SK-N-SH (cell line): ENCODE measurements around the gene GNA15. TPM values are rescaled to one million over a fixed set of nuclear protein-coding genes. Genes with fewer than 3 reads are reported as not detected.
A peak's percentile ranks its signal among the peaks of the same experiment; 100 is the strongest.

Experiments
- CTCF ChIA-PET: fragments of 300-600, 350-600 bp; formaldehyde crosslinking; extraction: SDS; loops from one replicate; lab custom pipeline; 2021; lab: Yijun Ruan, JAX
- POLR2A ChIA-PET: fragments of 350-600 bp; sonication (Branson Sonifier 250); formaldehyde crosslinking; extraction: SDS; loops from one replicate; lab custom pipeline; 2020; ENCODE audit warnings: antibody characterized with exemption, inconsistent platforms; lab: Yijun Ruan, JAX
- DNase-seq: peaks from one replicate; pipeline ENCODE4 v3.0.0; 2012
- H2AFZ ChIP-seq: fragments of 200-600 bp; sonication (generic); 2 replicates; pipeline ENCODE4 v1.8.1; 2016; ENCODE audit warnings: antibody characterized with exemption, mild to moderate bottlenecking, low read depth
- H3F3A ChIP-seq: fragments of 200-600 bp; sonication (generic); replicated peaks from 2 replicates; pipeline ENCODE3; 2016; ENCODE audit warnings: antibody characterized with exemption, mild to moderate bottlenecking; ENCODE audit not compliant: insufficient read depth
- H3K27ac ChIP-seq, 2 experiments: fragments of 200-500 bp in 1 of 2; fragments of 200-600 bp in 1 of 2; sonication (Bioruptor generic) in 1 of 2; sonication (generic), shearing (Covaris generic) in 1 of 2; 2 replicates each; pipeline versions ENCODE4 v1.5.1 to v1.6.1; 2014 to 2016; ENCODE audit warnings: low read depth in 2 of 2, inconsistent platforms in 1 of 2, low read length in 1 of 2, mild to moderate bottlenecking in 1 of 2, mixed read lengths in 1 of 2
- H3K27me3 ChIP-seq: fragments of 200-600 bp; sonication (generic), shearing (Covaris generic); 2 replicates; pipeline ENCODE4 v1.6.1; 2016; ENCODE audit warnings: mixed run types; ENCODE audit not compliant: insufficient read depth
- H3K36me3 ChIP-seq, 2 experiments: fragments of 200-500 bp in 1 of 2; fragments of 200-600 bp in 1 of 2; sonication (Bioruptor generic) in 1 of 2; sonication (generic) in 1 of 2; replicated peaks in 1 of 2; 2 replicates each; pipeline versions ENCODE3 to v1.5.1; 2014 to 2016; ENCODE audit warnings: low read length in 1 of 2, mild to moderate bottlenecking in 1 of 2; ENCODE audit not compliant: insufficient read depth in 2 of 2, control insufficient read depth in 1 of 2
- H3K4me1 ChIP-seq, 2 experiments: fragments of 200-500 bp in 1 of 2; fragments of 200-600 bp in 1 of 2; sonication (Bioruptor generic) in 1 of 2; sonication (generic), shearing (Covaris generic) in 1 of 2; 2 replicates each; pipeline versions ENCODE4 v1.5.1 to v1.6.1; 2014 to 2016; ENCODE audit warnings: low read depth in 1 of 2, low read length in 1 of 2, mixed run types in 1 of 2; ENCODE audit not compliant: insufficient read depth in 2 of 2, control insufficient read depth in 1 of 2
- H3K4me2 ChIP-seq: fragments of 200-600 bp; sonication (generic), shearing (Covaris generic); 2 replicates; pipeline ENCODE4 v1.6.1; 2017; ENCODE audit warnings: mixed run types
- H3K4me3 ChIP-seq, 2 experiments: fragments of 200-500 bp in 1 of 2; fragments of 200-600 bp in 1 of 2; sonication (Bioruptor generic) in 1 of 2; sonication (generic), shearing (Covaris generic) in 1 of 2; 2 replicates each; pipeline versions ENCODE4 v1.5.1 to v1.8.1; 2014 to 2016; ENCODE audit warnings: low read depth in 2 of 2, inconsistent platforms in 1 of 2, low read length in 1 of 2, mild to moderate bottlenecking in 1 of 2, mixed read lengths in 1 of 2, moderate library complexity in 1 of 2
- H3K79me2 ChIP-seq: fragments of 200-600 bp; sonication (generic); 2 replicates; pipeline ENCODE4 v1.8.1; 2017; ENCODE audit warnings: mild to moderate bottlenecking; ENCODE audit not compliant: insufficient read depth
- H3K9ac ChIP-seq: fragments of 200-600 bp; sonication (generic); 2 replicates; pipeline ENCODE4 v1.6.1; 2017; ENCODE audit warnings: mixed run types
- H3K9me2 ChIP-seq: fragments of 200-600 bp; sonication (generic); 2 replicates; pipeline ENCODE4 v1.6.1; 2017; ENCODE audit warnings: mixed run types
- H3K9me3 ChIP-seq: fragments of 200-600 bp; sonication (generic); 2 replicates; pipeline ENCODE4 v1.6.1; 2017; ENCODE audit warnings: mixed run types, mild to moderate bottlenecking, moderate library complexity
- H4K20me1 ChIP-seq: fragments of 200-600 bp; sonication (generic); 2 replicates; pipeline ENCODE4 v1.6.1; 2017; ENCODE audit warnings: mild to moderate bottlenecking, mixed run types; ENCODE audit not compliant: insufficient read depth
- ELF1 ChIP-seq: IDR thresholded peaks from 2 replicates; pipeline ENCODE4 v1.4.0; 2012
- EZH2phosphoT487 ChIP-seq: fragments of 200-600 bp; sonication (generic); IDR thresholded peaks from 2 replicates; pipeline ENCODE4 v1.6.1; 2017; ENCODE audit warnings: low read depth, mixed run types, mild to moderate bottlenecking, antibody characterized with exemption, moderate library complexity, borderline replicate concordance
- GATA2 ChIP-seq: sonication (generic); formaldehyde crosslinking; IDR thresholded peaks from 2 replicates; pipeline ENCODE4 v1.5.0; 2020; ENCODE audit warnings: mild to moderate bottlenecking, missing genetic modification reagents
- NRF1 ChIP-seq: IDR thresholded peaks from 2 replicates; pipeline ENCODE4 v1.6.1; 2012; ENCODE audit warnings: low read depth, mild to moderate bottlenecking, low read length
- POLR2AphosphoS5 ChIP-seq: IDR thresholded peaks from 2 replicates; pipeline ENCODE4 v1.6.1; 2012; ENCODE audit warnings: low read depth, low read length
- RAD21 ChIP-seq: IDR thresholded peaks from 2 replicates; pipeline ENCODE4 v1.6.1; 2012; ENCODE audit warnings: mild to moderate bottlenecking, low read length
- RCOR1 ChIP-seq: fragments of 150-350 bp; IDR thresholded peaks from 2 replicates; pipeline ENCODE4 v1.6.1; 2017; ENCODE audit warnings: antibody characterized with exemption, low read length
- RFX5 ChIP-seq: IDR thresholded peaks from 2 replicates; pipeline ENCODE4 v1.6.1; 2012; ENCODE audit warnings: mild to moderate bottlenecking, improper control_type of control experiment, low read length
- RXRA ChIP-seq: IDR thresholded peaks from 2 replicates; pipeline ENCODE4 v1.4.0; 2012; ENCODE audit warnings: low read depth, mild to moderate bottlenecking, borderline replicate concordance
- YY1 ChIP-seq: IDR thresholded peaks from 2 replicates; pipeline ENCODE4 v1.4.0; 2012; ENCODE audit warnings: low read depth, mild to moderate bottlenecking
- WGBS: methylation state at CpG from one replicate; pipeline ENCODE4 v1.1.6; 2017; ENCODE audit warnings: low lambda C conversion rate; 5-methylcytosine and 5-hydroxymethylcytosine counted together
- polyA plus RNA-seq, 3 experiments: library from polyadenylated mRNA; depleted of rRNA; stranded (reverse); fragments of >200 nt; gene quantifications; 2 replicates each; pipeline ENCODE4 v1.2.3, GENCODE V29; 2012
- TF ChIP-seq, protein P1 (sequence below): fragments of 150-350 bp; IDR thresholded peaks from 2 replicates; pipeline ENCODE4 v1.6.1; 2016; ENCODE audit warnings: mild to moderate bottlenecking, low read depth, low read length
- TF ChIP-seq, protein P2 (sequence below): fragments of 200-600 bp; sonication (generic); IDR thresholded peaks from 2 replicates; pipeline ENCODE4 v1.6.1; 2017; ENCODE audit warnings: antibody characterized with exemption, mild to moderate bottlenecking, moderate library complexity
- TF ChIP-seq, protein P3 (sequence below): IDR thresholded peaks from 2 replicates; pipeline ENCODE4 v1.4.0; 2012; ENCODE audit warnings: low read depth, borderline replicate concordance
- TF ChIP-seq, protein P4 (sequence below): IDR thresholded peaks from 2 replicates; pipeline ENCODE4; 2012

GNA15 gene
- polyA plus RNA-seq, 1 of the 3 experiments (the other 2 are of a cell fraction): 0.05 TPM

DNA sequence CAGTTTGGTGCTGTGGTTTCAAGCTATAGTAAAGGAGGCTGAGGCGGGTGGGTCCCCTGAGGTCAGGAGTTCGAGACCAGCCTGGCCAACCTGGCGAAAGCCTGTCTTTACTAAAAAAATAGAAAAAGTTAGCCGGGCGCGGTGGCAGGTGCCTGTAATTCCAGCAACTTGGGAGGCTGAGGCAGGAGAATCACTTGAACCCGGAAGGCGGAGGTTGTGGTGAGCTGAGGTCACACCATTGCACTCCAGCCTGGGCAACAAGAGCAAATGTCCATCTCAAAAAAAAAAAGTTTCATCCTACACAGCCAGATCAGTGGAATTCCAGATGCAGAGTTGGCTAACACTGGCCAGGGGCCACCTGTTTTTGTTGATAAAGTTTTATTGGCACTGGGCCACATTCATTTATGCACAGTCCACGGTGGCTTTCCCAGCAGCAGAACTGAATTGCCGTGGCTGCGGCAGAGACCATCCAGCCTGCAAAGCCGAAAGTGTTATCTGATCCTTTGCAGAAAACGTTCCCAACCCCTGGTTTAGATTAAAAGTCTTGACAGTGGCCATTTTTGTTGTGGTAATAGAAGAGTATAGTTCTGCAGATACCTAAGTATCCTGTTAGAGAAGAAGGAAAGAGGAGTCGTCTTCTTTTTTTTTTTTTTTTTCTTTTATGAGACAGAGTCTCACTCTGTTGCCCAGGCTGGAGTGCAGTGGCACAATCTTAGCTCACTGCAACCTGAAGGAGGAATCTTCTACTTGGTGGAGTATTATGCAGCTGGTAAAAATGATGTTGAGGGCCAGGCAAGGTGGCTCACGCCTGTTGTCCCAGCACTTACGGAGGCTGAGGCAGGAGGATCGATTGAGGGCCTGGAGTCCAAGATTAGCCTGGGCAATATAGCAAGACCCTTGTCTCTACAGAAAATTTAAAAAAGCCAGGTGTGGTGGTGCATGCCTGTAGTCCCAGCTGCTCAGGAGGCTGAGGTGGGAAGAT lies 58.6 kb downstream of the GNA15 start:
- Histone ChIP-seq H3F3A (no peaks in the 10 kb centered on the region), H3K9ac (no peak overlapping the region), H3K9me2 (no peaks in the 10 kb centered on the region), H3K27ac (no peak overlapping the region), H3K79me2 (peaks cover 37% of the 10 kb centered on the region), H3K4me2 (no peak overlapping the region), H3K4me1 (no peaks in the 10 kb centered on the region; a peak in 1 of 4 replicates), H3K27me3 (no peaks in the 10 kb centered on the region), H3K36me3 (peaks cover 5 to 18% of the 10 kb centered on the region in 2 experiments), H4K20me1 (peaks cover 15% of the 10 kb centered on the region; the same call in 1 of the 2 replicates), H3K9me3 (no peaks in the 10 kb centered on the region), H3K4me3 (no peak overlapping the region), H2AFZ (no peak overlapping the region)
- CTCF ChIA-PET: interaction anchor here (1.7 to 2.7 kb wide), 2 partner anchors 16 to 30 kb away, joined by 3 to 9 read pairs; partner anchors contain the start of gene CELF5
- peak; percentile 67 for DNase-seq
- 92% methylated on average over 17 of the region's 17 CpGs for whole genome bisulfite sequencing
- TF ChIP-seq RCOR1 (0 out of 2 replicates have a peak, but pooled peaks have one; percentile 27), GATA2 (no peak), NRF1 (no peak)
- TF ChIP-seq, protein P1, sequence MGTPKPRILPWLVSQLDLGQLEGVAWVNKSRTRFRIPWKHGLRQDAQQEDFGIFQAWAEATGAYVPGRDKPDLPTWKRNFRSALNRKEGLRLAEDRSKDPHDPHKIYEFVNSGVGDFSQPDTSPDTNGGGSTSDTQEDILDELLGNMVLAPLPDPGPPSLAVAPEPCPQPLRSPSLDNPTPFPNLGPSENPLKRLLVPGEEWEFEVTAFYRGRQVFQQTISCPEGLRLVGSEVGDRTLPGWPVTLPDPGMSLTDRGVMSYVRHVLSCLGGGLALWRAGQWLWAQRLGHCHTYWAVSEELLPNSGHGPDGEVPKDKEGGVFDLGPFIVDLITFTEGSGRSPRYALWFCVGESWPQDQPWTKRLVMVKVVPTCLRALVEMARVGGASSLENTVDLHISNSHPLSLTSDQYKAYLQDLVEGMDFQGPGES: no peak
- POLR2A ChIA-PET: no interaction called here

DNA sequence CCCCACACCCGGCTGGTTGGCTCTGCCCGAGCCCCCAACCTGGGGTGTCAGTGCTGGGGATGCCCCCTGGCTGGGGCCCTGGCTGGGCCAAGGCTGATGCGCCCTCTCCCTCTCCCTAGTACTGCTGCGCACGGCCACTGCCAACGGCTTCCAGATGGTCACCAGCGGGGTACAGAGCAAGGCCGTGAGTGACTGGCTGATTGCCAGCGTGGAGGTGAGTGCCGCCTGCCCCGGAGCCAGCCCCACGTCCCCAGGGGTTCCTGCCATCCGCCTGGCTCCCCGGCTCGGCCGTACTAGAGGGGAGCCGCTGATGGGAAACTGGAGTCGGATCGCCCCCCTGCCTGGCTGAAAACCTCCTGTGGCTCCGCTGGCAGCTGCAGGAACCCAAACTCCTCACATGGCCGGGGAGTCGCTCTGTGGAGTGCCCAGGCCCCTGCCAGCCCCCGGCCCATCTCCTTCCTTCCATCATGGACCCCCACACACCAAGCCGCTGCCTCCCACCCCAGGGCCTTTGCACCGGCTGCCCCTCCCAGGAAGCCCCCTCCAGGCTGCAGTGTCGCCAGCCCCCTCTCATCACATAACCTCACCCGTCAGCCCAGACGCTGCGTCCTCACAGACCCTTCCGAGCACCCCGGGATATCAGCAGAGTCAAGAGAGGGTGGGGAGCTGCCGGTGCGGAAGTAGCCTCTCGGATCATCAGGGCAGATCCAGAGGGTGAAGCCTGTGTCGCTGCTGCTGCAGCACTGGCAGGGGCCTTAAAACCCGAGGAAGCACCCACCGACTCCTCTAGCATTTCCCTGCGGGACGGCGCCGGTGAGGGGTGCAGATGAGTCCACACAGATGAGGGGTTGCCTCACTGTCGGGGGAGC lies 60.5 kb downstream of the GNA15 start:
- TF ChIP-seq ELF1 (no peak), RFX5 (no peak), RAD21 (no peak), EZH2phosphoT487 (no peak), RXRA (no peak), YY1 (no peak), POLR2AphosphoS5 (no peak)
- TF ChIP-seq, protein P2, sequence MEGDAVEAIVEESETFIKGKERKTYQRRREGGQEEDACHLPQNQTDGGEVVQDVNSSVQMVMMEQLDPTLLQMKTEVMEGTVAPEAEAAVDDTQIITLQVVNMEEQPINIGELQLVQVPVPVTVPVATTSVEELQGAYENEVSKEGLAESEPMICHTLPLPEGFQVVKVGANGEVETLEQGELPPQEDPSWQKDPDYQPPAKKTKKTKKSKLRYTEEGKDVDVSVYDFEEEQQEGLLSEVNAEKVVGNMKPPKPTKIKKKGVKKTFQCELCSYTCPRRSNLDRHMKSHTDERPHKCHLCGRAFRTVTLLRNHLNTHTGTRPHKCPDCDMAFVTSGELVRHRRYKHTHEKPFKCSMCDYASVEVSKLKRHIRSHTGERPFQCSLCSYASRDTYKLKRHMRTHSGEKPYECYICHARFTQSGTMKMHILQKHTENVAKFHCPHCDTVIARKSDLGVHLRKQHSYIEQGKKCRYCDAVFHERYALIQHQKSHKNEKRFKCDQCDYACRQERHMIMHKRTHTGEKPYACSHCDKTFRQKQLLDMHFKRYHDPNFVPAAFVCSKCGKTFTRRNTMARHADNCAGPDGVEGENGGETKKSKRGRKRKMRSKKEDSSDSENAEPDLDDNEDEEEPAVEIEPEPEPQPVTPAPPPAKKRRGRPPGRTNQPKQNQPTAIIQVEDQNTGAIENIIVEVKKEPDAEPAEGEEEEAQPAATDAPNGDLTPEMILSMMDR: no peak
- TF ChIP-seq, protein P3, sequence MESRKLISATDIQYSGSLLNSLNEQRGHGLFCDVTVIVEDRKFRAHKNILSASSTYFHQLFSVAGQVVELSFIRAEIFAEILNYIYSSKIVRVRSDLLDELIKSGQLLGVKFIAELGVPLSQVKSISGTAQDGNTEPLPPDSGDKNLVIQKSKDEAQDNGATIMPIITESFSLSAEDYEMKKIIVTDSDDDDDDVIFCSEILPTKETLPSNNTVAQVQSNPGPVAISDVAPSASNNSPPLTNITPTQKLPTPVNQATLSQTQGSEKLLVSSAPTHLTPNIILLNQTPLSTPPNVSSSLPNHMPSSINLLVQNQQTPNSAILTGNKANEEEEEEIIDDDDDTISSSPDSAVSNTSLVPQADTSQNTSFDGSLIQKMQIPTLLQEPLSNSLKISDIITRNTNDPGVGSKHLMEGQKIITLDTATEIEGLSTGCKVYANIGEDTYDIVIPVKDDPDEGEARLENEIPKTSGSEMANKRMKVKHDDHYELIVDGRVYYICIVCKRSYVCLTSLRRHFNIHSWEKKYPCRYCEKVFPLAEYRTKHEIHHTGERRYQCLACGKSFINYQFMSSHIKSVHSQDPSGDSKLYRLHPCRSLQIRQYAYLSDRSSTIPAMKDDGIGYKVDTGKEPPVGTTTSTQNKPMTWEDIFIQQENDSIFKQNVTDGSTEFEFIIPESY: no peak
- TF ChIP-seq, protein P4, sequence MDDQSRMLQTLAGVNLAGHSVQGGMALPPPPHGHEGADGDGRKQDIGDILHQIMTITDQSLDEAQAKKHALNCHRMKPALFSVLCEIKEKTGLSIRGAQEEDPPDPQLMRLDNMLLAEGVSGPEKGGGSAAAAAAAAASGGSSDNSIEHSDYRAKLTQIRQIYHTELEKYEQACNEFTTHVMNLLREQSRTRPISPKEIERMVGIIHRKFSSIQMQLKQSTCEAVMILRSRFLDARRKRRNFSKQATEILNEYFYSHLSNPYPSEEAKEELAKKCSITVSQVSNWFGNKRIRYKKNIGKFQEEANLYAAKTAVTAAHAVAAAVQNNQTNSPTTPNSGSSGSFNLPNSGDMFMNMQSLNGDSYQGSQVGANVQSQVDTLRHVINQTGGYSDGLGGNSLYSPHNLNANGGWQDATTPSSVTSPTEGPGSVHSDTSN: no peak
- Histone ChIP-seq H3K9ac (no peak overlapping the region), H2AFZ (no peak overlapping the region), H3K9me2 (no peaks in the 10 kb centered on the region), H3K36me3 (peaks cover 5 to 22% of the 10 kb centered on the region in 2 experiments), H3K9me3 (no peaks in the 10 kb centered on the region), H3K27me3 (no peaks in the 10 kb centered on the region), H4K20me1 (peaks cover 5% of the 10 kb centered on the region; the same call in 1 of the 2 replicates), H3K4me3 (no peak overlapping the region), H3K79me2 (peaks cover 18% of the 10 kb centered on the region), H3K4me1 (no peaks in the 10 kb centered on the region; a peak in 1 of 4 replicates), H3K27ac (no peak overlapping the region), H3K4me2 (no peak overlapping the region), H3F3A (no peaks in the 10 kb centered on the region)
- 92% methylated on average over 29 of the region's 42 CpGs for WGBS
- DNase-seq: peak; percentile 60
- CTCF ChIA-PET: interaction anchor here (2.7 kb wide), 1 partner anchor 15 kb away, joined by 9 read pairs; no protein-coding TSS in a partner anchor
- POLR2A ChIA-PET: no interaction called here
